Right forelimb (tissue), 1 donor: ENCODE data around the gene SCAMP3.
A peak's percentile ranks its signal among the peaks of the same experiment; 100 is the strongest.
"Not testable (repeated sequence)": the region's sequence is repeated elsewhere in the genome, so short reads cannot be mapped to it uniquely, and the experiment has no call there.

Experiments used
- DNase-seq: peaks from one replicate; pipeline ENCODE4 v3.0.0-alpha.2; 2018

SCAMP3 gene

DNA sequence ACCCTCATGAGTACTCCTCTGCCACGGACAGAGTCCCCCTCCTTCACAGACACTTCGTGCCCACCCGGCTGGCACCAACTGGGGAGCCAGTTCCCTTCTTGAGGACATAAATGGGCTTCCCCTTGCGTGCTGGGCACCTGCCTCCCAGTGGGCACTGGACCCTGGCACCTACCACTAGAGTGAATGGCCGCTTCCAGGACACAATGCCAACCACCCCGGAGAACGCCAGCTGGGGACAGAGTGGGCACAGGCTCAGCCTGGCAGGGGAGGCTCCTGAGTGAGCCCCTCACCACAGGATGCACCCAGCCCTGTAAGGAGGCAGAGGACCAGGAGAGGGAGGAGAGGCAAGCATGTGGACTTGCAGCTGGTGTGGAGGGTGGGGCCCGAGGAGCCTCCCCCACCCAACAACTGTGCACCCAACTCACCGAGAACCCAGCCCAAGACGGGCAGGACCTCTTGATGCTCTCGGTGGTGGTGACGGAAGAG is 7.9 kb downstream of the SCAMP3 start:
- DNase-seq, result no peak

DNA sequence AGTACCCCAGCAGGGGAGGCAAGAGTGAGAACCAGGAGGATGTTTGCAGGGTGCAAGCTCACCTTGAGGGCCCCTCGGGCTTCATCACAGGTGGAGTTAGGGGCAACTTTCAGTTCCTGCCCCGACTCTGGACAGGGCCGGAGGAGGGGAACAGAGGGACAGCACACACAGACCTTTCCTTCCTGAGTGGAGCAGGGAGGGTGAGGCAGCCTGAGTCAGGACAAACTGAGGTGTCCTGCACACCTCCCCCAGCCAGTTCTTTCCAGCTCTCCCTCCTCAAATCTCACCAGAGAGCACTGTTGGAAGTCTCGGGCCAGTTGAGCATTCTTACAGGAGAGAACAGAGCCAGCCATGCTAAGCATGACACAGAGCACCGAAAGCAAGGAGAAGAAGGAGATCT is 8.4 kb downstream of the SCAMP3 start:
- DNase-seq, result no peak

DNA sequence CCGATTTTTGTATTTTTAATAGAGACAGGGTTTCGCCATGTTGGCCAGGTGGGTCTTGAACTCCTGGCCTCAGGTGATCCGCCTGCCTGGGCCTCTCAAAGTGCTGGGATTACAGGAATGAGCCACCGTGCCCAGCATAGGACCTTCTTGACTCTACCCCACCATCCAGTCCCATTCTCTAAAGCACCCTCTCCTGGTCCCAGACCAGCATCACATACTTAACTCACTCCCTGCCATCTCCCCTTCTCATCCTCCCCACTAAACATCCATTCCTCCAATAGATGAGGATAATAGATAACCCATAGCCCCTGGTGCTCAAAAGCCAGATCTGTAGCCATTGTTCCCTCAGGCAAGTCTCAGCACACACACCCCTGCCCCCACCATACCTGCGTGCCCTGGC is 9.0 kb downstream of the SCAMP3 start:
- no peak for DNase-seq

DNA sequence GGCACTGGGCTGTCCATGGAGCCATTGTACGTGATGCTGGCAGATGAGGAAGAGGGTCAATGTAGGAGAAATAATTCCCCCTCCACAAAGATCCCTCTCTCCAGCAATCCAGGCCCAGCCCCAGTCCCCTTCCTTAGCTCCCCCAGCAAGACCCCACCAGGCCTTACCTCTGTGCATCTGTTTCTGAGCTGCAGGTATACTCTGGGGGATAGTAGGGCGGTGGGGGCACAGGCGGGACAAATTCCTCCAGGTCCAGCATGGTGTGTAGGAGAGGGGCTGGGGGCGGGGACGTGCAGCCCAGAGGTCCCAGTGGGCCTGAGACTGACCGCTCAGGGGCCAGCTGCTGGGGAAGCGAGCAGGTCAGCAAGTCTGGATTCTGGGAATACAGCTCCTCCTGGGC is 10.6 kb downstream of the SCAMP3 start:
- DNase-seq, result no peak

DNA sequence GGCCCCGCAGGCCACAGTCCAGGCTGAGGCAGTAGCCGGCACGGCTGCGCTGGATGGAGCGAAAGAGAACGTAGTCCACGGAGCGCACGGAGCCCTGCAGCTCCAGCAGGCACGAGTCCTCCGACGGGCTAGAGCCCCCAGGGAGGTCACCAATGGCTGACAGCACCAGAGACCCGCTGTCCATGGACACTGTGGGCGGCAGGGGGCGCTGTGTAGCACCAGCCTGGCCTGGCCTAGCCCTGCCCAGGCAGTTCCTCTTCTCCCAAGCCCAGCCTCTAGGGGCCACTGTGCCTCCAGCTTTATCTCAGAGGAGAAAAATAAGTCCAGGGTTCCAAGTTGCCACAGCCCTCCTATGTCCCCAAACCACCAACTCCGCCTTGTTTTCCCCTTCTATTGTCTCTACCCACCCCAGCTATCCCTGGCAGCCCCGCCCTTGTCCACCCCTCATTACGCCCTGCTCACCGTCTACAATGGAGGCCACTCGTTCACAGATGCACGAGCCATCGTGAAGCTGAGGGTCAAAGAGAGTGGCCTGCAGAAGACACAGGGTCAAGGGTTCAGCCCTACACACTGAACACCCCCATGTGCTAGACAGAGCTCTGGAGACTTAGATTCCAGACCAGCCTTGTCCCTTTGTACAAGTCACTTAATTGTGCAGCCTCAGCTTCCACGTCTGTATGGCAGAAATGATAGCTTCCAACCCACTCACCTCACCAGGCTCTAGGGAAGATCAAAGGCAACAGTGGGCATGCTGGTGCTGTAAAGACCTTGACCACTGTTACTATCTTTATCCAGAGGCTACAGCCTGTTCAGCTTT is 11.3 kb downstream of the SCAMP3 start:
- DNase-seq, result peak; percentile 93

DNA sequence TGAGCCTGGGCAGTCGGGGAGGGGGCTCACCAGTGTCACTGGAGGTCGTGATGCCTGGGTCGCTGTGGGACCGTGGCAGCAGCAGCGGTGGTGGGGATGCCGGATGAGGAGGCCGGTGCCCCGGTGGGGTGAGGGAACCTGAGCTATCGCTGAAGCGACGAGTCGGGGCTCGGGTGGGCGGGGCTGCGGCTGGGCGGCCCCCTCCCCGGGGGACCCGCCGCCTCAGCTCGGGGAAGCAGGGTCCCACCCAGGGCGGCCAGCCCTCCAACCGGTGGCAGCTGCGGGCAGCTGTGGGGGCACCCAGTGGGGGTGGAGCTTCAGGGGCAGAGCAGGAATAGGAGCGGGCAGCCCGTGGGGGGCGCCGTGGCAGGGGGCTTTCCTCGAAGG is 11.9 kb downstream of the SCAMP3 start:
- DNase-seq, result no peak

DNA sequence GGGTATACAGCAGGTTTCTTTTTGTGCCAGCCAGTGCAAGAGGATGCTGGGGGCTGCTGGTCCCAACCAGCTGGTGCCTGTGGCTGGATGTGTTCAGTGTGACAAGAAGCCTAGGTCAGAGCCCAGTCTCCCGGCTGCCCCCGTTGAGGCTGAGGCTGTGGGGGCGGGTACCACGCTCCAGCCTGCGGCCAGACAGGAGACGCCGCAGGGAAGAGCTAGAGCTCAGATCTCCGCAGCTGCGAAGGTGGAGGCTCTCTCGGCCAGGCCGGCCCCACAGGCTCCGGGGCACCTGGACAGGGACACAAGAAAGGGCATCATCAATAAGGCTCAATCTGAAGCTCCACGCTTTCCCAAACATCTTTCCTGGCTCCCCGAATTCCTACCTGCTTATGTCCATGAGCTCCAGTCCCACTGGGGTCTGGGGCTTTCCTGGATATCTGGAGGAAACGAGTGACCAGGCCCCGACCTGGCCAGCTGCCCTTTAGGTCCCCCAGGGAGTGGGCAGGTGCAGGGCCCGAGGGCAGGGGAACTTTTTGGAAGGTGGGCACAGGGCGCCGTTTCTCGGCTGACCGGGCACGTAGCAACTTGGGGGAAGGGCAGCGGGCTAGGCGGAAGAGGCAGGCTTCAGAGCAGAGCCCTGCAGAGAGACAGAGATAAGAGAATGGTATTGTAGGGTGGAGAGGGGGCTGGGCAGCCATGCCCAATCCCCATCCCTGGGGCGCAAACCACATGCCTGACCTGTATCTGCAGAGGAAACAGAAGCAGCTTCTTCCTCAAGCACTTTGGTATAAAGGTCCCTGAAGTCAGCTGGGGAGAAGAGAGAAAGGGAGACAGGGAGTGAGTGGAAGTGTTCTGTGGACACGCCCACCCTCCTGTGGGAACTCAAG is 14.2 kb downstream of the SCAMP3 start:
- DNase-seq, result no peak

DNA sequence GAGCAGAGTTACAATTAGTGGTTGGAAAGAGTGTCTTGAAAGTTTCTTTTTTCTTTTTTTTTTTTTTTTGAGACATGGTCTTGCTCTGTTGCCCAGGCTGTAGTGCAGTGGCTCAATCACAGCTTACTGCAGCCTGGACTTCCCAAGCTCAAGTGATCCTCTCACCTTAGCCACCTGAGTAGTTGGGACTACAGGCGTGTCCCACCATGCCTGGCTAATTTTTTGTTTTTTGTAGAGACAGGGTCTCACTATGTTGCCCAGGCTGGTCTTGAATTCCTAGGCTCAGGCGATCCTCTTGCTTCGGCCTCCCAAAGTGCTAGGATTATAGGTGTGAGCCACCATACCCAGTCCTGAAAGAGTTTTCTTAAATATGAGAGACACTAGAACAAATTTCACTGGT is 15.4 kb downstream of the SCAMP3 start:
- not testable (repeated sequence) for DNase-seq

DNA sequence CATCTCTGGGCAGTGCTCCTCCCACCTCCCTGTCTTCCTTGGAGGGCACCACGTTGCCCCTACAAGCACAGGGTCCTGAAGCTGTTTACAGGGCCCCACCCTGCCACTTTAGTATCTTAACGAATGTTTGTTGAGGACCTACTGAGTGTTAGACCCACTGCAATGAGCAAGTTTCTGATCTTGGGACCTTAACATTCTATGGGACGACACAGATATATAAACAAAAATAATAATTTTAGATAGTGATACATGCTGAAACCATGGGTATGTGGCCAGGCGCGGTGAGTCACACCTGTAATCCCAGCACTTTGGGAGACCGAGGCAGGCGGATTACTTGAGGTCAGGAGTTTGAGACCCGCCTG is 17.0 kb downstream of the SCAMP3 start:
- no peak for DNase-seq

DNA sequence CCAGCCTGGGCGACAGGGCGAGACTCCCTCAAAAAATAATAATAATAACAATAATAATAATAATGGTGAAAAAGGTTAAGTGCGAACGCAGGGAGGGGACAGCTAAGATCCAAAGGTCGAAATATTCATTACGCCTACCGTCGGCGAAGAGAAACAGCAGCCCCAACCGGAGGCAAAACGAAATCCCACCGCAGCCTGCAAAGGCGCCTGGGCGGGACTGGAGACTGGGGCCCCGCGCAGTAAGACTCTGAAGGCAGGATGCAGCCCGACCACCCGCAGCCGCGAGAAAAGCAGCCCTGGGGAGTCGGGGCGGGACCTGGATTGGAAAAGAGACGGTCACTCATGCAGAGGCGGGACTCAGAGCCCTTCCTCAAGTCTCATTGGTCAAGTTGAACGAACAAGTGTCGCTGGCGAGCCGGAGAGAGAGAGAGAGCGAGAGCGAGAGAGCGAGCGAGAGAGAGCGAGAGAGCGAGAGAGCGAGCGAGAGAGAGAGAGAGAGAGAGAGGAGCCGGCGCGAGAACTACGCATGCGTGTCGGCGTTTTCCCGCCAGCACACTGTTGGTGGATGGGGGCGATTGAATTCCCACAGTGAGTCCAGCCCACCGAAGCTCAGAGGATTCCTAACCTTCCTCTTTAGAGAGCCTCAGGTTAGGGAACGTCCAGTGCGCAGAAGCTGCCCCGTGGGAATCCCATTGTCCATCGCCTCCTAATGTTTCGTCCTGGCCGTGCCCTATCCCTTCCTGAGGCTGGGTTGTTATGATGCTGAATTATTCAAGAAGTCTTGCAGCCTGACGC is 17.6 kb downstream of the SCAMP3 start:
- DNase-seq, result peak; percentile 99

DNA sequence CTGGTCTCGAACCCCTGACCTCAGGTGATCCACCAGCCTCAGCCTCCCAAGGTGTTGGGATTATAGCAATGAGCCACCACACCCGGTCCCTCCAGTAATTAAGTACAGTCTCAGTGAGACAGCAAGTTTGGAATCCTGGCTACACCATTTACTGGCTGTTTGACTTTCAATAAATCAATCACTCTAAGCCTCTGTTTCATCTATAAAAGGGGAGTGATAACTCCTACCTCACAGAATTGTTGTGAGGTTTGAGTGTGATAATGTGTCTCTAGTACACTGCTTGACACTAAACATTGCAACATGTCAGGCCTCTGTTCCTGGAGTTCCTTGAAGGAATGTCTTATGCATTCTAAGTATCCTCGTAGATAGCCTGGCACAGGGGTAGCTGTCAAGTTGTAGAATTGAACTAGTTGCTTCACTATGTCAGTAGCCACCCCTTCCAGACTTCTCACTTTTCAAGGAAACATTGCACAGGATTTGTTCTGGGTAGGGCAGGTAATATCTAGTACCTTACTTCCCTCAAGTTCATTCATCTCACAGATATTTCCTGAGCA is 19.3 kb downstream of the SCAMP3 start:
- DNase-seq, result no peak

DNA sequence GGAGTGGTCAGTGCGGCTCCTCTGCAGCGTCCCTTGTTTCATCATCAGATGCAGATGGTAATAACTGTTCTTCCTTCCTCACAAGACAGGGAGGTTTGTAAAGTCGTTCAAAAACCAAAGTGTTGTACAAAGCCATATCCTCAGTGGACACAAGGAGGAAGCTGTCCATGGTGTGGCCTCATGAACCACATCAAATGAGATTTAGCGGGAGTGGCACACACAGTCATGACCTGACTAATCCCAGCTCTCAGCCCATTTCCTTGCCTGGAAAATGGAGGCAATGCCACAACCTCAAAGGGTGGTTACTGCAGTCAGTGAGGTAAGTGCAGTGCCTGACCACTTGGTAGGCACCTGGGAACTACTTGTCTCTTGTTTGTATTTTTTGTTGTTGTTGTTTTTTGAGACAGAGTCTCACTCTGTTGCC is 20.3 kb downstream of the SCAMP3 start:
- DNase-seq, result no peak

DNA sequence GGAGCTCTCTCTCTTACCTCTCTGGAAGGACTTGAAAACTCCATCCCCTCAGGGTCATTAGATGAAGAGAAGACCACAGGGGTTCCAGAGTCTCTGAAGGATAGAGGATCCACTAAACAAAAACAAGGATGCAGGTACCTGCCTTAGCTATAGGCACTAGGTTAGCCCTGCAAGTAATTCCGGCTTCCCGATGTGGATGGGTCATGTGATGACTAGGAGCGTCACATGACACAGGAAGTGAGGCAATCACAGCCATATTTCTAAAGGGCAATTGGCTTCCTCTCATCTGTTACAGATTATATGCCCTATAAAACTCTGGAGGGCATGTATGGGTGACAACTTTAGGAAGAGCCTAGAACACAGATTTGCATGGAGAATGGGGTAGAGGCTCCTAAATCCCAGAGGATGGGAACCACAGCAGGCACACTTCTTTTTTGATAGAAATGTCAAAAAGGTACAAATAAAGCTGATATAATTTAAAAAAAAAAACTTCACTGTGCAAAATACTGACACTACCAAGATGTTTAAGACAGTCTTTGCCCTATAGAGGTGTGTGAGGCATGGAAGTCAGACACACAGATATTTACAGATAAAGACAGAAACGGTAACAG is 21.0 kb downstream of the SCAMP3 start:
- peak; percentile 79 for DNase-seq

DNA sequence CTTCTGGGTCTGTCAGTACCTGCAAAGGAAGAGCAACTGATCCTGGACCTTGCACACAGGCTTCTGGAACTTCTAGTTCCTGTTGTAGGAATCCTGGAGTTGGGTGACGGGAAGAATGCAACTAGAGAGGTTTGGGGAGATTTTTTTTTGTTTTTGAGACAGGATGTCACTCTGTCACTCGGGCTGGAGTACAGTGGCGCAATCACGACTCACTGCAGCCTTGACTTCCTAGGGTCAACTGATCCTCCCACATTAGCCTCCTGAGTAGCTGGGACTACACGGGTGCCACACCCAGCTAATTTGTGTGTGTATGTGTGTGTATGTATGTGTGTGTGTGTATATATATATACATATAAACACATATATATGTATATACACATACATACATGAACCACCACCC is 25.7 kb downstream of the SCAMP3 start:
- no peak for DNase-seq

DNA sequence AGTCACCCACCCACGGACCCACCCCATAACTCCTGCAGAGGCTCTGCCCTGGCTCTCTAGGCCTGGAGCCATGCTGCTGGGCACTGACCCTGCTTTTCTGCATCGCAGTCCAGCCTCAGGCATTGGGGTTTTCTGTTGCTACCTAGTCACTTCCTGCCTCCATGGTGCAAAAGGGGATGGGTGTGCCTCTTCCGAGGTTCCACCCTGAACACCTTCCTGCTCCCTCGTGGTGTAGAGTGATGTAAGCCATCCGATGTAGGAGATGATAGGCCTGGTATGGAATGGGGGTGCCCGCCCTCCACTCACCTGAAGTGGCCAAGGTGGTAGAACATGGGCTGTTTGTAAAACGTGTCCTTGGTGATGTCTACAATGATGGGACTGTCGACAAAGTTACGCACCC is 26.8 kb downstream of the SCAMP3 start:
- DNase-seq, result not testable (repeated sequence)

DNA sequence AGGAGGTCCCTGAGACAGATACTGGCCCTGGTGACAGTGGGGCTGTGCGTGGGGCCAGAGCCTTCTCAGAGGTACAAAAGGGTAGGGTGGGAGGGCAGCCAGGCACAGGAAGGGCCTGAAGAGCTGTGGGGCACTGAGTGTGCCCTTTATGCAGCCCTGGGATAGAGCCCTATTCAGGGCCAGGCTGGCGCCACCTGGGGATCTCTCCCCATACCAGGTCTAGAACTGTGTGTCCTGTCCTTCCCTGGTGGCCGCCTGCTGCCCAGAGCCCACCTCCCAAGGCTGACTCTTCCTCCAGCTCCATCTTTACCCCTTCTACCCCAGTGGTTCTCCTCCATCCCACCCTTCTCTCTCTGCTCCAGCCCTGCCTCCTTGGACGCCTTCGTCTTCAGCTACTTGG is 28.7 kb downstream of the SCAMP3 start:
- DNase-seq, result not testable (repeated sequence)

DNA sequence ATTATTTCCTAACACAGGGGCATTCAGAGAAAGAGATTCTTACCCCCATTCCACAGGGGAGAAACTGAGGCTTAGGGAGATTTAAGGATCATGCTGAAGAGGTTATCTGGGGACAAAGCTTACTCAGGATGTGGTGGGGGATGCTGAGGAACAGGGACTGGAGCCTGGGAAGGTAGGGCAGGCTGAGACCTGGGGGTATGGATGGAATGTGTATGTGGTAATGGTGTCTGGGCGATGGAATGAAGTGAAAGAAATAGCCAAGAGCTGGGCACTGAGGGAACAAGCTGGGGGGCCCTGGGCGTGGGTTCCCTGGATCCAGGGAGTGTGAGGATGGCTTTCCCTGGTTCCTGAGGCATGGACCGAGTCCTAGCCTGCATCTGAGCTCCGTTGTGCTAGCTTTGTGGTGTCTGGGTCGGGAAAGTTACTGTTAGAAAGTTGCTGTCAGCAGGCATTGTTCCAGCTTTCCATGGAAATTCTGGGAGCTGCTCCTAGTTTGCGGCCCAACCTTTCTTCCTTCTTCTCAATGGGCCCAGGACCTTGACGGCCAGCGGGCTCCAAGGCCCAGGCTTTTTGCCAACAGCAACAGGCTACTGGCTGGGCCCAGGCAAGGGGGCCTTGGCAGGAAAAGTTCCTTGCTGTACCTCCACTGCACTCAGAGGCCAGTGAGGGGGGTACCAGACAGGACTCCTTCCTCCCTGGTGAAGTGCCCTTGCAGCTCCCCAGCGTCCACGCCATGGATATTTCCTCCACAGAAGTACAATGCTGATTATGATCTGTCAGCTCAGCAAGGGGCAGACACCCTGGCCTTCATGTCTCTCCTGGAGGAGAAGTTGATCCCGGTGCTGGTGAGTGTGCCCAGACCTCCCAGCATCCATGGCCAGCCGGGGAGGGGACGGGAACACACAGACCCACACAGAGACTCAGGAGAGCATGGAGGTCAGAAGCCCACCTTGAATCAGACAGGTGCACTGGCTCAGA is 29.9 kb downstream of the SCAMP3 start:
- DNase-seq, result peak; percentile 85

DNA sequence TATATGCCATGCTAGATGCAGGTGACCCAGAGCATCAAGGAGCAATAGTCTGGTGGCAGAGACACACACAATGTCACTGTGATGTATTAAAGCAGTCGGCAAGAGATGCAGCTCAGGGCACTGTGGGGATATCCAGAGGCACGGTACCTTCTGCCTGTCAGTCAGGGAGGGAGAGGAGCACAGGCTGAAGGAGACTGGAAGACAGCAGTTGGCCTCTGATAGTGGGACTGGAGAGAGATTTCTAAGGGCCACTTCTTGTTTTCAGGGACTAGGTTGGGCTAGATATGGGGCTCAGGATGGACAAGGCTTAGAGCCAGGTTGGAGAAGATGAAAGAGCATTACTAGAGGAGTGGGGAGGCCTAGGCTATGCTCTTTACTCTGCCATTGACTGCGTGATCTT is 30.9 kb downstream of the SCAMP3 start:
- DNase-seq, result not testable (repeated sequence)

DNA sequence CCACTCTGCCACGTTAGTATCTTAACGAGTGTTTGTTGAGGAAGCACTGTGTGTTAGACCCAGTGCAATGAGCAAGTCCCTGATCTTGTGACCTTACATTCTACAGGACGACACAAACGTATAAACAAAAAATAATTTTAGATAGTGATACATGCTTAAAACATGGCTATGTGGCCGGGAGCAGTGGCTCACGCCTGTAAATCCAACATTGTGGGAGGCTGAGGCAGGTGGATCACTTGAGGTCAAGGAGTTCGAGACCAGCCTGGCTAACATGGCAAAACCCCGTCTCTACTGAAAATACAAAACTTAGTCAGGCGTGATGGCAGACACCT is 34.1 kb downstream of the SCAMP3 start:
- no peak for DNase-seq

DNA sequence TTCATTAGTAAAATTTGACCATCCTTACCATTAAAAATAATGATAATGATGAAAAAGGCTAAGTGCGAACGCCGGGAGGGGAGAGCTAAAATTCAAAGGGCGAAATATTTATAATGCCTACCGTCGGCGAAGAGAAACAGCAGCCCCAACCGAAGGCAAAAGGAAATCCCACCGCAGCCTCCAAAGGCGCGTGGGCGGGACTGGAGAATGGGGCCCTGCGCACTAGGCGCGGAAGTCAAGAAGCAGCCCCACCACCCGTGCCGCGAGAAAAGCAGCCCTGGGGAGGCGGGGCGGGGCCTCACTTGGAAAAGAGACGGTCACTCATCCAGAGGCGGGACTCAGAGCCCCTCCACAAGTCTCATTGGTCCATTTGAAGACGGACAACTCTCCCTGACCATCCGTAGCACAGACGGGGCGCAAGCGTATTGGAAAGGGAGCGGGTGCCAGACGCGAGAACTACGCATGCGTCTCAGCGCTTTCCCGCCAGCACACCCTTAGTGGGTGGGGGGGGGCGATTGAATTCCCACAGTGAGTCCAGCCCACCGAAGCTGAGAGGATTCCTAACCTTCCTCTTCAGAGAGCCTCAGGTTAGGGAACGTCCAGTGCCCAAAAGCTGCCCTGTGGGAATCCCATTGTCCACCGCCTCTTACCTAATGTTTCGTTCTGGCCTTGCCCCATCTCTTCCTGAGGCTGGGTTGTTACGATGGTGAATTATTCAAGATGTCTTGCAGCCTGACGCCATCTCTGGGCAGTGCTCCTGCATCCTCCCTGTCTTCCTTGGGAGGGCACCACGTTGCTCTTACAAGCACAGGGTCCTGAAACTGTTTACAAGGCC is 34.7 kb downstream of the SCAMP3 start:
- DNase-seq, result peak; percentile 99
